Activated CD4-positive, alpha-beta T cell treated with anti-CD3 and anti-CD28 coated beads for 36 hours (primary cell): Measurements from ENCODE around the gene SH3GLB2. TPM values are rescaled to one million over a fixed set of nuclear protein-coding genes. Genes with fewer than 3 reads are reported as not detected.
"Not testable (repeated sequence)": the region's sequence is repeated elsewhere in the genome, so short reads cannot be mapped to it uniquely, and the experiment has no call there.

ENCODE experiments used
- ATAC-seq: fragments of 200-7000 bp; cut with Tn5 transposase; one replicate; pipeline ENCODE4 v1.10.0; 2021; ENCODE audit warnings: mild to moderate bottlenecking, moderate library complexity
- CTCF ChIA-PET: fragments of 350-600 bp; sonication (Branson Sonifier 250); formaldehyde crosslinking; loops from one replicate; lab custom pipeline; 2021; ENCODE audit warnings: antibody characterized with exemption; lab: Charles Lee
- POLR2A ChIA-PET: fragments of 350-600 bp; sonication (Branson Sonifier 250); formaldehyde crosslinking; loops from one replicate; lab custom pipeline; 2021; ENCODE audit warnings: antibody characterized with exemption, inconsistent platforms; lab: Charles Lee
- DNase-seq: peaks from one replicate; pipeline ENCODE4 v3.0.0-alpha.2; 2020
- H3K27ac Mint-ChIP-seq: one replicate; pipeline ENCODE4 v1.8.0; 2021; ENCODE audit warnings: mixed read lengths
- H3K27me3 Mint-ChIP-seq: one replicate; pipeline ENCODE4 v1.8.0; 2021; ENCODE audit warnings: mixed read lengths
- H3K36me3 Mint-ChIP-seq: one replicate; pipeline ENCODE4 v1.8.0; 2021; ENCODE audit warnings: low read depth, mixed read lengths
- H3K4me1 Mint-ChIP-seq: one replicate; pipeline ENCODE4 v1.8.0; 2021; ENCODE audit warnings: mixed read lengths
- H3K4me3 Mint-ChIP-seq: one replicate; pipeline ENCODE4 v1.8.0; 2021; ENCODE audit warnings: mild to moderate bottlenecking, moderate library complexity, mixed read lengths
- H3K9me3 Mint-ChIP-seq: one replicate; pipeline ENCODE4 v1.8.0; 2021; ENCODE audit warnings: low read depth, mixed read lengths
- intact Hi-C, 2 experiments: fragments of 100-400 bp; cut with DNase I in 1 of 2; cut with micrococcal nuclease in 1 of 2; formaldehyde crosslinking; loops; one replicate each; pipeline versions ENCODE4 v1.14.2 to v1.15.1; 2022 to 2024; cut with DNase I, micrococcal nuclease
- total RNA-seq, 2 experiments: library from RNA; stranded (reverse); gene quantifications; one replicate each; pipeline ENCODE4 v1.2.3, GENCODE V29; 2021

Gene SH3GLB2
- total RNA-seq, 2 experiments from 2014 or later = 49.1 to 53.7 TPM

GRCh38 chr9:129007035-129007765 lies 20.9 kb downstream of the SH3GLB2 start:
- Mint-ChIP-seq H3K27ac (no peak overlapping the region), H3K9me3 (no peaks in the 10 kb centered on the region), H3K4me1 (no peaks in the 10 kb centered on the region), H3K27me3 (no peaks in the 10 kb centered on the region), H3K36me3 (peaks cover 30% of the 10 kb centered on the region), H3K4me3 (no peak overlapping the region)
- no peak for DNase-seq
- ATAC-seq = no peak
- POLR2A ChIA-PET = no interaction called here
- CTCF ChIA-PET = interaction anchor here (0.6 to 1.4 kb wide), 3 partner anchors 11 to 404 kb away, joined by 3 to 4 read pairs (median 3); no protein-coding TSS in a partner anchor
- intact Hi-C loops = no loop called here

- no peaks in the 10 kb centered on the region for H3K9me3 Mint-ChIP-seq
- ATAC-seq = peak; percentile 86
- peaks cover 35% of the 10 kb centered on the region for H3K36me3 Mint-ChIP-seq
- H3K27ac Mint-ChIP-seq = peak overlapping the region; percentile 37
- no peaks in the 10 kb centered on the region for H3K27me3 Mint-ChIP-seq
- no peaks in the 10 kb centered on the region for H3K4me1 Mint-ChIP-seq
- peak; percentile 73 for DNase-seq
- ChIA-PET POLR2A (no interaction called here), CTCF (interaction anchor here (0.6 to 1.4 kb wide), 3 partner anchors 12 to 404 kb away, joined by 3 to 4 read pairs (median 4); no protein-coding TSS in a partner anchor)
- intact Hi-C loops = no loop called here
- H3K4me3 Mint-ChIP-seq = no peak overlapping the region
Measured at GRCh38 chr9:129006328-129007034, 21.6 kb downstream of the SH3GLB2 start.

DNA sequence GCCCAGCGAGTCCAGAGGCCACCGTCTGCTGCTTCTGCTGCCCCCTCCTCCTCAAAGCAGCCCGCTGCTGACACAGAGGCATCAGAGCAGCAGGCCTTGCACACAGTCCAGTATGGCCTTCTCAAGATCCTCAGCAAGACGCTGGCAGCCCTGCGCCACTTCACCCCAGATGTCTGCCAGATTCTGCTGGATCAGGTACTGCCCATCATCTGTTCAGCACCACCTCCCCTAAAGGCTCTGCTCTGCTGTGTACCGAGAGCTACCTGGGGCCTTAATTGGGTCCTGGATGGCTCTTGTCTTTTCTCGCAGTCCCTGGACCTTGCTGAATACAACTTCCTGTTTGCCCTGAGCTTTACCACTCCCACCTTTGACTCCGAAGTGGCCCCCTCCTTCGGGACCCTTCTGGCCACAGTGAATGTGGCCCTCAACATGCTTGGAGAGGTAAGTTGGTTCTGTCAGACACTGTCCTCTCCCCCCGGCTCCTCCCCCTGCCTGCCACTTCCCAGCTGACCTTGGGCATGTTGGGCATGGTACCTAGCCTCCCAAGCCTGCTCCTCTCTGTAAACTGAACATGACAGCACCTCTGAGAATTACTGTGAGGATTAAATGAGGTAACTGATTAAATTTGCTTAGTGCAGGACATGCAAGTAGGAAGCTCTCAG lies 22.7 kb downstream of the SH3GLB2 start:
- ChIA-PET POLR2A (no interaction called here), CTCF (interaction anchor here (0.5 to 1.5 kb wide), 5 partner anchors 10 to 84 kb away, joined by 3 to 4 read pairs (median 3); no protein-coding TSS in a partner anchor)
- no peaks in the 10 kb centered on the region for H3K9me3 Mint-ChIP-seq
- no peak overlapping the region for H3K4me3 Mint-ChIP-seq
- ATAC-seq (no peak), DNase-seq (no peak)
- H3K4me1 Mint-ChIP-seq = no peaks in the 10 kb centered on the region
- peaks cover 42% of the 10 kb centered on the region for H3K36me3 Mint-ChIP-seq
- H3K27ac Mint-ChIP-seq = no peak overlapping the region
- intact Hi-C loops = no loop called here
- no peaks in the 10 kb centered on the region for H3K27me3 Mint-ChIP-seq

- POLR2A ChIA-PET = interaction anchor here (0.6 kb wide), 4 partner anchors 61 to 240 kb away, joined by 3 to 9 read pairs (median 4); no protein-coding TSS in a partner anchor
- H3K4me3 Mint-ChIP-seq, H3K9me3 Mint-ChIP-seq, CTCF ChIA-PET, intact Hi-C loops, ATAC-seq, H3K27ac Mint-ChIP-seq, H3K27me3 Mint-ChIP-seq, DNase-seq, H3K4me1 Mint-ChIP-seq: not testable (repeated sequence)
- H3K36me3 Mint-ChIP-seq = peaks cover 52% of the 10 kb centered on the region
Measured at GRCh38 chr9:129004173-129004572, 24.0 kb downstream of the SH3GLB2 start.

GRCh38 chr9:129002992-129003391 lies 25.1 kb downstream of the SH3GLB2 start:
- no peak for ATAC-seq
- no peak for DNase-seq
- Mint-ChIP-seq H3K4me3 (no peak overlapping the region), H3K27me3 (no peaks in the 10 kb centered on the region), H3K4me1 (peaks cover 10% of the 10 kb centered on the region), H3K36me3 (peaks cover 58% of the 10 kb centered on the region), H3K27ac (no peak overlapping the region), H3K9me3 (no peaks in the 10 kb centered on the region)
- POLR2A ChIA-PET = no interaction called here
- intact Hi-C loops = no loop called here
- CTCF ChIA-PET = interaction anchor here (0.7 kb wide), 1 partner anchor 887 kb away, joined by 3 read pairs; no protein-coding TSS in a partner anchor

- Mint-ChIP-seq H3K4me3 (no peak overlapping the region), H3K27ac (peak overlapping the region; percentile 56), H3K4me1 (peaks cover 10% of the 10 kb centered on the region), H3K27me3 (no peaks in the 10 kb centered on the region), H3K36me3 (peaks cover 65% of the 10 kb centered on the region), H3K9me3 (no peaks in the 10 kb centered on the region)
- CTCF ChIA-PET = interaction anchor here (0.7 kb wide), 1 partner anchor 121 kb away, joined by 3 read pairs; no protein-coding TSS in a partner anchor
- POLR2A ChIA-PET = no interaction called here
- no peak for DNase-seq
- intact Hi-C loops = no loop called here
- no peak for ATAC-seq
Measured at GRCh38 chr9:129001504-129002325, 26.4 kb downstream of the SH3GLB2 start.

DNA sequence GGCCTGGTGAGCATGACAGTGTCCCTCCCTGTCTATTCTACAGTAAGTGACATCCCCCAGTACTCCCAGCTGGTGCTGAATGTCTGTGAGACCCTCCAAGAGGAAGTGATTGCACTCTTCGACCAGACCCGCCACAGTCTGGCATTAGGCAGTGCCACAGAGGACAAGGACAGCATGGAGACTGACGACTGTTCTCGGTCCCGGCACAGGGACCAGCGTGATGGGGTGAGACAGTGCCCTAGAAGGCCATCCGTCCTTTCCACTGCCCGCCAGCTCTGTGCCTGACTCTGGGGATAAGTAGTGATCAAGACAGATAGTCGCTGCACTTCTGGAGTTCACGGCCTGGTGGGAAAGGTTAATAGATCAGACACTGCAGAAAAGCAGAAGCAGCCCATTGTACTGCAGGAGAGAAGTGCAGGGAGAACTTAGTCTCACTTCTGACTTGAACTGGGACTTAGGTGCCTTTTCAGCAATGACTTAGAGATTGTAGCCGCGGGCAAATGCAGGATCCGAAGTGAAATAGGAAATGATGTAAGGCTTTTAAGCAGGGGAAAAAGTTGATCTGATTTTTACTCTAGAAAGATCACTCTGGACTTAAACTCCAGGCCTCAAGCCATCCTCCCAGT lies 28.4 kb downstream of the SH3GLB2 start:
- H3K27me3 Mint-ChIP-seq = no peaks in the 10 kb centered on the region
- intact Hi-C loops = no loop called here
- H3K4me1 Mint-ChIP-seq = peaks cover 21% of the 10 kb centered on the region
- H3K9me3 Mint-ChIP-seq = no peaks in the 10 kb centered on the region
- no peak overlapping the region for H3K4me3 Mint-ChIP-seq
- DNase-seq (no peak), ATAC-seq (peak; percentile 48)
- peak overlapping the region; percentile 72 for H3K27ac Mint-ChIP-seq
- peaks cover 72% of the 10 kb centered on the region for H3K36me3 Mint-ChIP-seq
- ChIA-PET CTCF (no interaction called here), POLR2A (no interaction called here)

- CTCF ChIA-PET = no interaction called here
- Mint-ChIP-seq H3K36me3 (peaks cover 76% of the 10 kb centered on the region), H3K9me3 (no peaks in the 10 kb centered on the region), H3K4me1 (peaks cover 21% of the 10 kb centered on the region), H3K4me3 (no peak overlapping the region), H3K27ac (no peak overlapping the region), H3K27me3 (no peaks in the 10 kb centered on the region)
- POLR2A ChIA-PET = interaction anchor here (0.7 kb wide), 1 partner anchor 54 kb away, joined by 6 read pairs; no protein-coding TSS in a partner anchor
- intact Hi-C loops = no loop called here
- ATAC-seq (no peak), DNase-seq (no peak)
Measured at GRCh38 chr9:128998462-128998861, 29.7 kb downstream of the SH3GLB2 start.

- Mint-ChIP-seq H3K4me3 (no peak overlapping the region), H3K4me1 (peaks cover 21% of the 10 kb centered on the region), H3K27me3 (no peaks in the 10 kb centered on the region), H3K27ac (no peak overlapping the region), H3K36me3 (peaks cover 67% of the 10 kb centered on the region), H3K9me3 (no peaks in the 10 kb centered on the region)
- POLR2A ChIA-PET = no interaction called here
- CTCF ChIA-PET = interaction anchor here (0.7 to 1.6 kb wide), 2 partner anchors 20 to 445 kb away, joined by 3 to 4 read pairs; no protein-coding TSS in a partner anchor
- intact Hi-C loops = no loop called here
- DNase-seq (no peak), ATAC-seq (no peak)
Measured at GRCh38 chr9:128995791-128996190, 32.3 kb downstream of the SH3GLB2 start.

GRCh38 chr9:128992995-128993394 lies 35.1 kb downstream of the SH3GLB2 start:
- DNase-seq (no peak), ATAC-seq (no peak)
- intact Hi-C loops = no loop called here
- peaks cover 11% of the 10 kb centered on the region for H3K4me1 Mint-ChIP-seq
- no peak overlapping the region for H3K4me3 Mint-ChIP-seq
- H3K27ac Mint-ChIP-seq = no peak overlapping the region
- no peaks in the 10 kb centered on the region for H3K9me3 Mint-ChIP-seq
- no peaks in the 10 kb centered on the region for H3K27me3 Mint-ChIP-seq
- CTCF ChIA-PET = interaction anchor here (0.9 to 1.2 kb wide), 2 partner anchors 9 to 12 kb away, joined by 3 to 4 read pairs; no protein-coding TSS in a partner anchor
- POLR2A ChIA-PET = no interaction called here
- peaks cover 62% of the 10 kb centered on the region for H3K36me3 Mint-ChIP-seq
